Right ventricle myocardium superior (tissue), 1 donor: ENCODE results near the gene YEATS2. TPM values are rescaled to one million over a fixed set of nuclear protein-coding genes. Genes with fewer than 3 reads are reported as not detected.
"Not testable (repeated sequence)": the region's sequence is repeated elsewhere in the genome, so short reads cannot be mapped to it uniquely, and the experiment has no call there.

Experiments used
- ATAC-seq: fragments of 200-7000 bp; cut with Tn5 transposase; one replicate; pipeline ENCODE4 v1.9.1; 2020; ENCODE audit warnings: mild to moderate bottlenecking; ENCODE audit not compliant: poor library complexity
- DNase-seq: peaks from one replicate; pipeline ENCODE4 v3.0.0-alpha.2; 2020
- intact Hi-C: fragments of 100-400 bp; cut with DNase I; formaldehyde crosslinking; loops from one replicate; pipeline ENCODE4 v1.11.2; 2022
- long read RNA-seq: library from polyadenylated mRNA; unstranded; transcript quantifications from one replicate; pipeline ENCODE4 v2.0.0, GENCODE V29; 2021
- total RNA-seq: library from RNA; stranded (reverse); fragmentation: NEBNext Ultra II Directional; extraction: Animal tissue kit (Norgen Biotek cat#: 25700); gene quantifications from one replicate; pipeline ENCODE4 v1.2.1, GENCODE V29; 2021
- donor health status: DM: no; HTN: yes; CAD: no; lungs with severe emphysema.

The YEATS2 gene
- 7.7 TPM for total RNA-seq
- long read RNA-seq, full-length matches to known transcripts, result 1 of 11 reads
- long read RNA-seq, partial matches to known transcripts, result 8 of 11 reads
- long read RNA-seq, other reads (novel, unspliced or antisense), result 2 of 11 reads

GRCh38 chr3:183697610-183698317 lies at the start of gene YEATS2:
TSS of gene YEATS2 (plus strand) at chr3:183697797. CDS start at chr3:183715163, 17,366 bp downstream.
- peak; percentile 78 for DNase-seq

DNA sequence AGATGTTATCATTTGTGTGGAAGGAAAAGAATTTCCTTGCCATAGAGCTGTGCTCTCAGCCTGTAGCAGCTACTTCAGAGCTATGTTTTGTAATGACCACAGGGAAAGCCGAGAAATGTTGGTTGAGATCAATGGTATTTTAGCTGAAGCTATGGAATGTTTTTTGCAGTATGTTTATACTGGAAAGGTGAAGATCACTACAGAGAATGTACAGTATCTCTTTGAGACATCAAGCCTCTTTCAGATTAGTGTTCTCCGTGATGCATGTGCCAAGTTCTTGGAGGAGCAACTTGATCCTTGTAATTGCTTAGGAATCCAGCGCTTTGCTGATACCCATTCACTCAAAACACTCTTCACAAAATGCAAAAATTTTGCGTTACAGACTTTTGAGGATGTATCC lies 47.0 kb upstream of the YEATS2 start:
- intact Hi-C loops, result no loop called here
- no peak for DNase-seq
- ATAC-seq, result no peak

More at GRCh38 chr3:183697610-183698317, at the start of gene YEATS2:
- intact Hi-C loops, result no loop called here
- ATAC-seq, result peak; percentile 95

DNA sequence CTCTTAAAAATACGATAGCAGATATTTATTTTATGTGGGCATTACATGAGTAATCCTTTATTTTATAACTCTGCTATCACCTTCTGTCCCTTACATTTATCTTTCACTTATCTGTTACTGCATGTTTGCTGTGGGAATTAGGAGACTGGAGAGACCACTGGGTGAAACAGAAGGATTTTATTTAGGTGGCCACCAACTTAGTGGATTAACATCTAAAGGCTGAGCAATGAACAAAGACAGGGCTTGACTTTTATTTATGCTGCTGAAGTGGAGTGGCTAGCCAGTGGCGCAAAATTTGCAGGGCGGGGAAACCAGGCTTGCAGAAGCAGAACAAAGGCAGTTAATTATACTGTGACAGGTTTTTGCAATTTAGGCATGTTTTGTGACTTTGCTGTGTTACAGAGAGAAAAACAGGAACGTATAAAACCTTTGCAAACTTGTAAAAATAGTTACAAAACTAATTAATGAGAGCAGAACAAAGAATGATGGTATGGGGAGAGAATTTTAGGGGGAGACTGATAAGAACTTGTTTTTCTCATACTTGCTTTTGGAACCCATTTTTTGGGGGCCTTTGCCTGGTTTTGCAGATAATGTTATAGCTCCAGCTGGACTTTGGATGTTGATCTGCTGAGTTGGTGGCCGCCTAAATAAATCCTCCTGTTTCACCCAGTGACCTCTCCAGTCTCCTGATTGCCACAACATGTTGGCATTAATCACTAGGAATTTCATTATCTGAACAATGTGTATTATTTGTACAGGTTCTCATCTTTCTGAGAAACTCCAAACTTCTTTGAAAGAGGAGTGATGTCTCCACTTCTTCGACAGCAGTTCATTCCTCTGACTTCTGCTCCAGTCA lies 44.2 kb upstream of the YEATS2 start:
- ATAC-seq (no peak), DNase-seq (no peak)
- intact Hi-C loops, result no loop called here

GRCh38 chr3:183654727-183655126 lies 42.9 kb upstream of the YEATS2 start:
- intact Hi-C loops, result no loop called here
- no peak for DNase-seq
- ATAC-seq, result no peak

DNA sequence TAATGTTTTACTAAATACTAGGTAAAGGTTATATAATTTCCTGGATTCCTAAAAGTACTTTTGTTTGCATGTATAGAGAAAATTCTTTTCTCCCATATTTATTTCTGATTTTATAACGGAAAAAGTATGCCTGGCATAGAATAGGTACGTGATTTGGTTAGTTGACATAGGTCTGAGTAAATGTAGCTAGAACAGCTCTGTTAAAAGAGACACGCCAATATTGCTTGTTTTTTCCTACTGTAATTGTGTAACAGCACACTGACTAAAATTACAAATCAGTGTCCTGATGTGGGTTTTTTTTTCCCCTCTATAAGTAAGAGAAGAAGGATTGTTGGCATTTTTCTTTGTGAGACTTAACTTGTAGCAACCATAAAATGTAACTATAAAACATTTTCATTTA lies 35.5 kb upstream of the YEATS2 start:
- intact Hi-C loops, result no loop called here
- DNase-seq, result no peak
- no peak for ATAC-seq

- no peak for ATAC-seq
- DNase-seq, result no peak
- intact Hi-C loops, result no loop called here
Measured at GRCh38 chr3:183664913-183665381, 32.6 kb upstream of the YEATS2 start.

- ATAC-seq, result no peak
- intact Hi-C loops, result no loop called here
- no peak for DNase-seq
Measured at GRCh38 chr3:183680061-183680460, 17.5 kb upstream of the YEATS2 start.

GRCh38 chr3:183687705-183688104 lies 9.9 kb upstream of the YEATS2 start:
- no peak for ATAC-seq

DNA sequence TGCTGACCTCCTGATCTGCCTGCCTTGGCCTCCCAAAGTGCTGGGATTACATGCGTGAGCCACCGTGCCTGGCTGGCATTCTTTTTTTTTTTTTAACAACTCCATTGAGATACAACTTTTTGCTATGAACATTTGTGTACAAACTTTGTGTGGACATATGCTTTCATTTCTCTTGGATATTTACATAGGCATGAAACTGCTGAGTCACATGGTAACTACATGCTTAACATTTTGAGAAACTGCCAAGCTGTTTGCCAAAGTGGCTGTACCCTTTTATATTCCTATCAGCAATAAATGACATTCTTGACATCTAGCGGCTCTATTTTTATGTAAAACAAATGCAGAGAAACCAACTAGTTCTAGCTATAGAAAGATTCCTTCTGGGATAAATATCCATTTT lies 8.7 kb upstream of the YEATS2 start:
- DNase-seq, result no peak
- intact Hi-C loops, result no loop called here

More at GRCh38 chr3:183687705-183688104, 9.9 kb upstream of the YEATS2 start:
- intact Hi-C loops, result no loop called here
- DNase-seq, result no peak

DNA sequence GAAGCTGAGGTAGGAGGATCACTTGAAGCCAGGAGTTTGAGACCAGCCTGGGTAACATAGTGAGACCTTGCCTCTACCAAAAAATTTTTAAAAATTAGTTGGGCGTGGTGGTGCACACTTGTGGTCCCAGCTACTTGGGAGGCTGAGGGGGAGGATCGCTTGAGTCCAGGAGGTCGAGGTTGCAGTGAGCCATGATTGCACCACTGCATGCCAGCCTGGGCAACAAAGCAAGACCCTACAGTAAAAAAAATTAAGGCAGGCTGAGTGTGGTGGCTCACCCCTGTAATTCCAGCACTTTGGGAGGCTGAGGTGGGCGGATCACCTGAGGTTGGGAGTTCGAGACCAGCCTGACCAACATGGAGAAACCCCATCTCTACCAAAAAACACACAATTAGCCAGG lies 8.0 kb upstream of the YEATS2 start:
- ATAC-seq, DNase-seq, intact Hi-C loops: not testable (repeated sequence)

More for the DNA sequence above, 8.7 kb upstream of the YEATS2 start:
- peak; percentile 27 for ATAC-seq

- DNase-seq (no peak), ATAC-seq (no peak)
- intact Hi-C loops, result no loop called here
Measured at GRCh38 chr3:183690402-183690995, 7.1 kb upstream of the YEATS2 start.

DNA sequence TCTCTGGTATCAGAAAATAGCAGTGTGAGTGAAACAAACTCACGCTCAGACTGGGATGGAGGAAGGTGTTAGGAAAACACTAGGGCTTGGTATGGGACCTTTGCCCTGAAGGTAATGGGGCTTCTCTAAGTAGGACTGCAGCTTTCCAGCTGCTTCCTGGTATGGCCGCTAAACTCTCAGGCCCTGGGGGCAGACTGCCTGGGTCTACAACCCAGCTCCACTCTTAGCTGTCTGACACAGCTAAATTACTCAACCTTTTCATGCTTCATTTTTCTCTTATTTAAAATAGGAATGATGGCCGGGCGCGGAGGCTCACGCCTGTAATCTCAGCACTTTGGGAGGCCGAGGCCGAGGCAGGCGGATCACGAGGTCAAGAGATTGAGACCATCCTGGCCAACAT lies 5.2 kb upstream of the YEATS2 start:
- intact Hi-C loops, result no loop called here
- ATAC-seq (no peak), DNase-seq (no peak)

GRCh38 chr3:183695569-183696364 lies 1.8 kb upstream of the YEATS2 start:
- intact Hi-C loops, result no loop called here
- ATAC-seq (no peak), DNase-seq (no peak)

DNA sequence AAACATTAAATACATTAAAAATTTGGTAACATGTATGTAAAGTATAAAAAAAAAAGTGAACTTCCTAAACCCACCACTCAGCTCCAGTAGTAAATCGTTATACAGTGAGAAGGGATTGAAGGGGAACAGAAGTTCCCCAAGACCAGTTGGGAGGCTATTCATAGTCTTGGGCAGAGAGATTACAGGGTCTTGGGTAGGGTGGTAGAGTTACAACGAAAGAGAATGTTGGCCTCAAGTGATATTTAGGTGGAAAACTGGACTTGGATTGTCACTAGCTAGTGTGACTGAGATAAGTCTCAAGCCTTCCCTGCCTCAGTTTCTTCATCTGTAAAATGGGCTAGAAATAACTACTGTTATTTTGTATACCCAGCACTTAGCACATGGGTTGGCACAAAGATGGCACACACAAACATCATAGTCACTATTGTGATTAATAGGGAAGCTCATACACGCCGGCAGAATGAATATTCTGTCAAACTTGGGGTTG lies 431 bp upstream of the YEATS2 start:
- intact Hi-C loops, result no loop called here
- DNase-seq, result no peak
- ATAC-seq, result peak; percentile 3

- intact Hi-C loops, result no loop called here
- peak; percentile 57 for ATAC-seq
- DNase-seq, result no peak
Measured at GRCh38 chr3:183698318-183698751, 738 bp downstream of the YEATS2 start.

- intact Hi-C loops, result no loop called here
- ATAC-seq, result peak; percentile 52
- no peak for DNase-seq
Measured at GRCh38 chr3:183698756-183699155, 1.2 kb downstream of the YEATS2 start.

- intact Hi-C loops, result no loop called here
Measured at GRCh38 chr3:183699238-183699947, 1.8 kb downstream of the YEATS2 start.

GRCh38 chr3:183701744-183702143 lies 4.1 kb downstream of the YEATS2 start:
- ATAC-seq (no peak), DNase-seq (no peak)
- intact Hi-C loops, result no loop called here

More at GRCh38 chr3:183699238-183699947, 1.8 kb downstream of the YEATS2 start:
- ATAC-seq (no peak), DNase-seq (no peak)
